OCI-LY3 (cell line): Measurements from ENCODE around the gene ASTN2.

ENCODE experiments used
- H2AFZ ChIP-seq: fragments of 200-600, 300-600 bp; shearing (Covaris generic); 2 replicates; pipeline ENCODE4 v1.6.0; 2014; ENCODE audit warnings: antibody characterized with exemption, low read depth, low read length
- H3K27ac ChIP-seq: fragments of 200-600, 300-600 bp; sonication (generic); 2 replicates; pipeline ENCODE4 v1.5.1; 2014; ENCODE audit warnings: mild to moderate bottlenecking, low read length, moderate library complexity, mixed read lengths
- H3K27me3 ChIP-seq: fragments of 200-600, 300-600 bp; sonication (generic); 2 replicates; pipeline ENCODE4 v1.6.1; 2014; ENCODE audit warnings: low read depth, low read length, mixed read lengths
- H3K36me3 ChIP-seq: fragments of 200-600, 300-600 bp; sonication (generic); replicated peaks from 2 replicates; pipeline ENCODE3; 2014; ENCODE audit warnings: low read depth, low read length, mixed read lengths
- H3K4me1 ChIP-seq: fragments of 300-600, 200-600 bp; sonication (generic); 2 replicates; pipeline ENCODE4 v1.6.1; 2014; ENCODE audit warnings: low read length, mixed read lengths
- H3K4me2 ChIP-seq: fragments of 200-600, 300-600 bp; sonication (generic); 2 replicates; pipeline ENCODE4 v1.6.1; 2014; ENCODE audit warnings: low read length, mixed read lengths
- H3K4me3 ChIP-seq: fragments of 300-600, 200-600 bp; sonication (generic); 2 replicates; pipeline ENCODE4 v1.5.1; 2014; ENCODE audit warnings: antibody characterized with exemption, mild to moderate bottlenecking, low read length, moderate library complexity
- H3K79me2 ChIP-seq: fragments of 300-600, 200-600 bp; shearing (Covaris generic); 2 replicates; pipeline ENCODE4 v1.6.1; 2014; ENCODE audit warnings: mild to moderate bottlenecking, low read length, mixed read lengths
- H3K9ac ChIP-seq: fragments of 300-600, 200-600 bp; shearing (Covaris generic); 2 replicates; pipeline ENCODE4 v1.6.0; 2014; ENCODE audit warnings: mild to moderate bottlenecking, low read length, moderate library complexity
- H3K9me3 ChIP-seq: fragments of 200-600, 300-600 bp; shearing (Covaris generic); 2 replicates; pipeline ENCODE4 v1.6.1; 2014; ENCODE audit warnings: low read length, mixed read lengths; ENCODE audit not compliant: insufficient read depth
- H4K20me1 ChIP-seq: fragments of 200-600, 300-600 bp; sonication (generic); 2 replicates; pipeline ENCODE4 v1.6.1; 2016; ENCODE audit warnings: low read length, mixed read lengths; ENCODE audit not compliant: insufficient read depth
- CTCF ChIP-seq: fragments of 200-600, 300-600 bp; sonication (generic); IDR thresholded peaks from 2 replicates; pipeline ENCODE4 v1.5.1; 2014; ENCODE audit warnings: antibody characterized with exemption, low read length, low read depth
- EZH2phosphoT487 ChIP-seq: fragments of 200-600 bp; shearing (Covaris generic); IDR thresholded peaks from 2 replicates; pipeline ENCODE4 v1.6.1; 2018; ENCODE audit warnings: antibody characterized with exemption, mixed run types, low read depth

The ASTN2 gene

DNA sequence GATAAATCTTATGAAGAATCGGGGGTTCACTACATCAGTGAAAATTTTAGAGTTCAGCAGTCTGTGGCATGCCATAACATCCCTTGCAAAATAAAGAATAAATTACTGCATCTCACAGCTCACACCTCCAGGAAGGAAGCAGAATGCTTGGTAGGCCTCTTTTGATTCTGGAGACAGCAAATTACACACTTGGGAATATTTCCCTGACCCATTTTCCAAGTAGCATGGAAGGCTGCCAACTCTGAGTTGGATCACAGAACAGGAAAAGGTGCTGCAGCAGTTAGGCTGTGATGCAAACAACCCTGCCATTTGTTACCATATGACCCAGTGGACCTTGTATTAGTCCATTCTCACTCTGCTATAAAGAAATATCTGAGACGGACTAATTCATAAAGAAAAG lies 293.5 kb downstream of the ASTN2 start:
- Histone ChIP-seq H2AFZ (no peak overlapping the region), H3K4me3 (no peak overlapping the region), H3K4me2 (no peak overlapping the region), H3K9me3 (no peaks in the 10 kb centered on the region), H3K4me1 (no peaks in the 10 kb centered on the region), H3K27me3 (no peaks in the 10 kb centered on the region), H3K36me3 (no peaks in the 10 kb centered on the region), H3K79me2 (no peaks in the 10 kb centered on the region), H4K20me1 (no peaks in the 10 kb centered on the region), H3K9ac (no peak overlapping the region), H3K27ac (no peak overlapping the region)
- no peak for TF ChIP-seq CTCF
- no peak for TF ChIP-seq EZH2phosphoT487

DNA sequence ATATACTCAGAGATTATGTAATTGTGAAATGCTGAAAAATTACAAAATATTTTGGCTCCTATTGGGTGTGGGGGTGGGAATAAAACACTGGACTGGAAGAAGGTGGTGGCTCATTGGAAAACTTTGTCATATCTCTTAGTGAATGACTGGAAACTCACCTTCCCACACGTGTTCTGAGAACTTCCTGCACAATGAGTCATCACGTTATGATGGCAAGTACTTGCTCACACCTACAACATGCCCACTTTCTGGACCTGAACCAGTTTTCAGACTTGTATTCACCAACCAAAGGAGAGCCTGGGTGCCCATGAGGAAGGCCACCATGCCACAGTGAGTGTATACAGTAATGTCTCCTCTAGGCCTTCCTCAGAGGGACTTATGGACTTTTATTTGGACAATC lies 294.8 kb downstream of the ASTN2 start:
- H2AFZ ChIP-seq: no peak overlapping the region
- no peaks in the 10 kb centered on the region for H4K20me1 ChIP-seq
- H3K4me1 ChIP-seq: no peaks in the 10 kb centered on the region
- no peak for TF ChIP-seq EZH2phosphoT487
- no peak for TF ChIP-seq CTCF
- H3K9me3 ChIP-seq: no peaks in the 10 kb centered on the region
- H3K36me3 ChIP-seq: no peaks in the 10 kb centered on the region
- no peak overlapping the region for H3K4me3 ChIP-seq
- H3K79me2 ChIP-seq: no peaks in the 10 kb centered on the region
- no peak overlapping the region for H3K4me2 ChIP-seq
- H3K9ac ChIP-seq: no peak overlapping the region
- H3K27me3 ChIP-seq: no peaks in the 10 kb centered on the region
- no peak overlapping the region for H3K27ac ChIP-seq

GRCh38 chr9:117116084-117116483 lies 298.8 kb downstream of the ASTN2 start:
- Histone ChIP-seq H3K27ac (no peak overlapping the region), H4K20me1 (no peaks in the 10 kb centered on the region)

GRCh38 chr9:117114768-117115167 lies 300.1 kb downstream of the ASTN2 start:
- TF ChIP-seq CTCF (no peak; the same call in 1 of the 2 replicates), EZH2phosphoT487 (no peak)
- H3K4me2 ChIP-seq: no peak overlapping the region
- H3K27me3 ChIP-seq: 0 out of 2 replicates have a peak, but pooled peaks cover 4% of the 10 kb centered on the region
- H3K9ac ChIP-seq: no peak overlapping the region
- H3K9me3 ChIP-seq: no peaks in the 10 kb centered on the region
- H3K36me3 ChIP-seq: no peaks in the 10 kb centered on the region
- H2AFZ ChIP-seq: no peak overlapping the region
- H4K20me1 ChIP-seq: no peaks in the 10 kb centered on the region
- no peaks in the 10 kb centered on the region for H3K4me1 ChIP-seq
- H3K79me2 ChIP-seq: no peaks in the 10 kb centered on the region
- H3K4me3 ChIP-seq: no peak overlapping the region
- no peak overlapping the region for H3K27ac ChIP-seq

More at GRCh38 chr9:117116084-117116483, 298.8 kb downstream of the ASTN2 start:
- Histone ChIP-seq H3K9ac (no peak overlapping the region), H3K79me2 (no peaks in the 10 kb centered on the region), H3K27me3 (0 out of 2 replicates have a peak, but pooled peaks cover 4% of the 10 kb centered on the region), H3K4me1 (no peaks in the 10 kb centered on the region), H2AFZ (no peak overlapping the region), H3K9me3 (no peaks in the 10 kb centered on the region), H3K4me2 (no peak overlapping the region), H3K36me3 (no peaks in the 10 kb centered on the region), H3K4me3 (no peak overlapping the region)
- TF ChIP-seq CTCF (no peak), EZH2phosphoT487 (no peak)
